PFSK-1 (cell line): ENCODE results near the gene MACF1.

Experiments used
- FOXP2 ChIP-seq: optimal IDR thresholded peaks from 2 replicates; pipeline ENCODE3; 2011; ENCODE audit warnings: borderline replicate concordance, control low read depth, inconsistent platforms; ENCODE audit not compliant: insufficient read depth; ENCODE audit errors: extremely low read length, extremely low read depth
- POLR2AphosphoS5 ChIP-seq: IDR thresholded peaks from 2 replicates; pipeline ENCODE4 v1.6.1; 2012; ENCODE audit warnings: low read depth, mild to moderate bottlenecking, control low read depth, low read length, moderate library complexity
- REST ChIP-seq, 2 experiments: IDR thresholded peaks; 2 replicates each; pipeline versions ENCODE4 v1.6.1 to v1.8.0; 2011 to 2012; ENCODE audit warnings: low read depth in 2 of 2, low read length in 2 of 2, control low read depth in 1 of 2, inconsistent platforms in 1 of 2, mild to moderate bottlenecking in 1 of 2, moderate library complexity in 1 of 2; ENCODE audit not compliant: insufficient read depth in 1 of 2
- SIN3A ChIP-seq: IDR thresholded peaks from 2 replicates; pipeline ENCODE4 v1.6.1; 2012; ENCODE audit warnings: mild to moderate bottlenecking, low read length, moderate library complexity, borderline replicate concordance; ENCODE audit not compliant: insufficient read depth
- TAF1 ChIP-seq: IDR thresholded peaks from 2 replicates; pipeline ENCODE4 v1.6.1; 2012; ENCODE audit warnings: low read length, control low read depth, borderline replicate concordance; ENCODE audit not compliant: insufficient read depth

Gene MACF1

GRCh38 chr1:39317910-39318633, 113.6 kb downstream of the MACF1 start:
- TF ChIP-seq POLR2AphosphoS5: no peak

GRCh38 chr1:39321979-39322378, 117.5 kb downstream of the MACF1 start:
- no peak for TF ChIP-seq REST (IDR thresholded peaks at IDR 0.05; ENCODE audit: insufficient read depth in 1 of 2, low read depth in 2 of 2, low read length in 2 of 2)
- no peak for TF ChIP-seq POLR2AphosphoS5
- TF ChIP-seq SIN3A: no peak
- no peak for TF ChIP-seq TAF1
- TF ChIP-seq FOXP2: no peak

- TF ChIP-seq REST (IDR thresholded peaks at IDR 0.05; ENCODE audit: insufficient read depth in 1 of 2, low read depth in 2 of 2, low read length in 2 of 2) (no peak), POLR2AphosphoS5 (no peak), TAF1 (no peak), SIN3A (no peak)
Measured at GRCh38 chr1:39322431-39322830, 117.9 kb downstream of the MACF1 start.

GRCh38 chr1:39324888-39325287, 120.4 kb downstream of the MACF1 start:
- TF ChIP-seq REST (IDR thresholded peaks at IDR 0.05; ENCODE audit: insufficient read depth in 1 of 2, low read depth in 2 of 2, low read length in 2 of 2) (no peak), TAF1 (no peak), POLR2AphosphoS5 (no peak), FOXP2 (no peak), SIN3A (no peak)

- TF ChIP-seq SIN3A (no peak), FOXP2 (no peak), REST (IDR thresholded peaks at IDR 0.05; ENCODE audit: insufficient read depth in 1 of 2, low read depth in 2 of 2, low read length in 2 of 2) (no peak), POLR2AphosphoS5 (no peak), TAF1 (no peak)
Measured at GRCh38 chr1:39326836-39327235, 122.3 kb downstream of the MACF1 start.
